ENCODE data around the gene RAD51B. TPM values are rescaled to one million over a fixed set of nuclear protein-coding genes. Genes with fewer than 3 reads are reported as not detected.
"Not testable (repeated sequence)": the region's sequence is repeated elsewhere in the genome, so short reads cannot be mapped to it uniquely, and the experiment has no call there.

Gene RAD51B
- total and polyA plus RNA-seq, 9 of the 15 experiments (the other 6 are each of a cell fraction or from before 2014, with no cell fraction given) = 8.5 to 17.3 (median 11.3) TPM

- H3K4me1 ChIP-seq (replicated peaks in 1 of 2; ENCODE audit: control insufficient read depth in 2 of 2, insufficient read depth in 2 of 2, low read length in 2 of 2); H3K79me2 ChIP-seq (ENCODE audit: control insufficient read depth, insufficient read depth, low read length); CTCF ChIA-PET (ENCODE audit: low intra/inter-chr PET ratio); ATAC-seq; H3K4me3 ChIP-seq; intact Hi-C loops (cut with micrococcal nuclease); H3K36me3 ChIP-seq (ENCODE audit: control insufficient read depth, insufficient read depth, low read length); H3K9me1 ChIP-seq (ENCODE audit: control insufficient read depth, insufficient read depth, low read length); POLR2A ChIA-PET; H3K27ac ChIP-seq (ENCODE audit: extremely low read depth, low read depth, low read length); DNase-seq (ENCODE audit: extremely low read depth in 1 of 4, low spot score in 3 of 4); BruUV-seq (replicated peaks); H2AFZ ChIP-seq (ENCODE audit: low read depth, low read length); FAIRE-seq; H4K20me1 ChIP-seq (replicated peaks; ENCODE audit: control insufficient read depth, insufficient read depth, low read length); in situ Hi-C loops (cut with MboI); H3K9ac ChIP-seq (ENCODE audit: insufficient read depth in 1 of 2, low read depth in 2 of 2, low read length in 2 of 2); H3K27me3 ChIP-seq (ENCODE audit: control insufficient read depth in 2 of 2, insufficient read depth in 2 of 2, low read length in 2 of 2); H3K4me2 ChIP-seq (ENCODE audit: insufficient read depth, low read length); H3K9me3 ChIP-seq (replicated peaks; ENCODE audit: control insufficient read depth, insufficient read depth, low read depth, low read length): not testable (repeated sequence)
- TF ChIP-seq ZNF146 (CRISPR knock-in tag; IDR thresholded peaks at IDR 0.05; ENCODE audit: unreplicated experiment) = peak; percentile 10
- WGBS (ENCODE audit: insufficient coverage, low coverage, missing lambda C conversion rate) = 19% methylated on average over 5 of the region's 5 CpGs
Observed at GRCh38 chr14:68186500-68187276, 367.1 kb downstream of the RAD51B start.

GRCh38 chr14:68188174-68188573 is 368.6 kb downstream of the RAD51B start:
- Histone ChIP-seq H2AFZ (ENCODE audit: low read depth, low read length) (no peak overlapping the region), H4K20me1 (replicated peaks; ENCODE audit: control insufficient read depth, insufficient read depth, low read length) (no peaks in the 10 kb centered on the region), H3K4me3 (no peak overlapping the region), H3K79me2 (ENCODE audit: control insufficient read depth, insufficient read depth, low read length) (no peaks in the 10 kb centered on the region), H3K27me3 (ENCODE audit: control insufficient read depth in 2 of 2, insufficient read depth in 2 of 2, low read length in 2 of 2) (no peaks in the 10 kb centered on the region), H3K9me1 (ENCODE audit: control insufficient read depth, insufficient read depth, low read length) (no peaks in the 10 kb centered on the region), H3K4me1 (replicated peaks in 1 of 2; ENCODE audit: control insufficient read depth in 2 of 2, insufficient read depth in 2 of 2, low read length in 2 of 2) (no peaks in the 10 kb centered on the region), H3K36me3 (ENCODE audit: control insufficient read depth, insufficient read depth, low read length) (no peaks in the 10 kb centered on the region), H3K27ac (ENCODE audit: extremely low read depth, low read depth, low read length) (no peak overlapping the region), H3K9me3 (replicated peaks; ENCODE audit: control insufficient read depth, insufficient read depth, low read depth, low read length) (no peaks in the 10 kb centered on the region), H3K4me2 (ENCODE audit: insufficient read depth, low read length) (no peak overlapping the region), H3K9ac (ENCODE audit: insufficient read depth in 1 of 2, low read depth in 2 of 2, low read length in 2 of 2) (no peak overlapping the region)
- ATAC-seq (no peak), FAIRE-seq (no peak), DNase-seq (ENCODE audit: extremely low read depth in 1 of 4, low spot score in 3 of 4) (no peak)
- POLR2A ChIA-PET = no interaction called here
- in situ Hi-C loops (cut with MboI) (no loop called here), intact Hi-C loops (cut with micrococcal nuclease) (no loop called here)
- TF ChIP-seq BDP1 (IDR thresholded peaks at IDR 0.05; ENCODE audit: insufficient read depth, insufficient read length) (no peak), RFX1 (IDR thresholded peaks at IDR 0.05) (0 out of 2 replicates have a peak, but pooled peaks have one; percentile 12), NFRKB (IDR thresholded peaks at IDR 0.05; ENCODE audit: low read depth) (no peak), CEBPB (tag; IDR thresholded peaks at IDR 0.05) (no peak), SLC30A9 (CRISPR knock-in tag; IDR thresholded peaks at IDR 0.05) (no peak), ESRRB (CRISPR knock-in tag; IDR thresholded peaks at IDR 0.05; ENCODE audit: borderline replicate concordance) (no peak), ZNF253 (CRISPR knock-in tag; conservative IDR thresholded peaks at IDR 0.05) (no peak)
- CTCF ChIA-PET (ENCODE audit: low intra/inter-chr PET ratio) = no interaction called here
- whole genome bisulfite sequencing (ENCODE audit: insufficient coverage, low coverage, missing lambda C conversion rate) = 27% methylated on average over 1 of the region's 1 CpG
- BruUV-seq (replicated peaks) = no TSS peak

Measured in K562 (cell line).